ENCODE data around the gene CCL19. TPM values are rescaled to one million over a fixed set of nuclear protein-coding genes. Genes with fewer than 3 reads are reported as not detected.

CCL19 gene
- total RNA-seq, 2 donors from 2014 or later, result 5.4 to 8.0 TPM

DNA sequence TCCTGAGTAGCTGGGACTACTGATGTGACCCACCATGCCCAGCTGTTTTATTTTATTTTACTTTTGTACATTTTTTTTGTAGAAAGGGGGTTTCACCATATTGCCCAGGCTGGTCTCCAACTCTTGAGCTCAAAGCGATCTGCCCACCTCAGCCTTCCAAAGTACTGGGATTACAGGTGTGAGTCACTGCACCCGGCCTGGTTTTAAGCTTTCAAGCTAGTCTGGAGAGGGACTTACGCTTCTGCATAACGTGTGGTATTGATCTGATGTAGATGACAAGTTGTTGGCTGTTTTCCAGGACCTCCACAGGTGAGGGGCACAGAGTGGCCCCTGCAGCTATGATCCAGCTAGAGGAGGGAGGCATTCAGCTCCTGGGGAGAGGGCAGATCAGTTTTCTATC lies 25.6 kb upstream of the CCL19 start:
- H3K36me3 ChIP-seq, result no peaks in the 10 kb centered on the region
- H3K9me3 ChIP-seq, result peaks cover 2% of the 10 kb centered on the region
- H3K4me3 ChIP-seq, result no peak overlapping the region
- no peak for TF ChIP-seq CTCF (IDR thresholded peaks at IDR 0.05)
- no peak for DNase-seq (ENCODE audit: low spot score)
- ATAC-seq (ENCODE audit: insufficient number of reproducible peaks, low FRiP score, low read depth), result no peak
- no peaks in the 10 kb centered on the region for H3K4me1 ChIP-seq (ENCODE audit: control insufficient read depth in 1 of 2, low read depth in 2 of 2)
- H3K27me3 ChIP-seq (replicated peaks; ENCODE audit: insufficient read depth), result no peaks in the 10 kb centered on the region
- H3K27ac ChIP-seq, result no peak overlapping the region

- TF ChIP-seq CTCF (IDR thresholded peaks at IDR 0.05), result no peak
- DNase-seq (ENCODE audit: low spot score), result no peak
These were observed 24.7 kb upstream of the CCL19 start for GRCh38 chr9:34715639-34716215.

GRCh38 chr9:34714007-34714406 lies 22.9 kb upstream of the CCL19 start:
- Histone ChIP-seq H3K9me3 (peaks cover 2% of the 10 kb centered on the region), H3K36me3 (no peaks in the 10 kb centered on the region), H3K4me3 (no peak overlapping the region), H3K4me1 (ENCODE audit: control insufficient read depth in 1 of 2, low read depth in 2 of 2) (peaks cover 7% of the 10 kb centered on the region in 2 donors), H3K27ac (no peak overlapping the region), H3K27me3 (replicated peaks; ENCODE audit: insufficient read depth) (no peaks in the 10 kb centered on the region)
- DNase-seq (ENCODE audit: low spot score) (no peak), ATAC-seq (ENCODE audit: insufficient number of reproducible peaks, low FRiP score, low read depth) (no peak)
- no peak for TF ChIP-seq CTCF (IDR thresholded peaks at IDR 0.05)

More at GRCh38 chr9:34715639-34716215, 24.7 kb upstream of the CCL19 start:
- no peaks in the 10 kb centered on the region for H3K4me1 ChIP-seq (ENCODE audit: control insufficient read depth in 1 of 2, low read depth in 2 of 2)
- H3K27ac ChIP-seq, result no peak overlapping the region
- no peaks in the 10 kb centered on the region for H3K36me3 ChIP-seq
- peaks cover 2% of the 10 kb centered on the region for H3K9me3 ChIP-seq
- no peaks in the 10 kb centered on the region for H3K27me3 ChIP-seq (replicated peaks; ENCODE audit: insufficient read depth)
- no peak overlapping the region for H3K4me3 ChIP-seq
- ATAC-seq (ENCODE audit: insufficient number of reproducible peaks, low FRiP score, low read depth), result no peak

- no peaks in the 10 kb centered on the region for H3K36me3 ChIP-seq
- no peak overlapping the region for H3K27ac ChIP-seq
- H3K4me1 ChIP-seq (ENCODE audit: control insufficient read depth in 1 of 2, low read depth in 2 of 2), result peaks cover 7% of the 10 kb centered on the region in 2 donors
- no peak for ATAC-seq (ENCODE audit: insufficient number of reproducible peaks, low FRiP score, low read depth)
- peaks cover 2% of the 10 kb centered on the region for H3K9me3 ChIP-seq
- no peak for DNase-seq (ENCODE audit: low spot score)
- no peaks in the 10 kb centered on the region for H3K27me3 ChIP-seq (replicated peaks; ENCODE audit: insufficient read depth)
- no peak for TF ChIP-seq CTCF (IDR thresholded peaks at IDR 0.05)
- no peak overlapping the region for H3K4me3 ChIP-seq
These were observed 21.1 kb upstream of the CCL19 start for GRCh38 chr9:34712140-34712539.

GRCh38 chr9:34710023-34710422 lies 18.9 kb upstream of the CCL19 start, which contains the start of gene CCL21:
Gene CCL21 (minus strand): TSS chr9:34710136. CDS start chr9:34710066, 70 bp downstream.
- H3K4me3 ChIP-seq, result no peak within 1 kb of the TSS
- ATAC-seq (ENCODE audit: insufficient number of reproducible peaks, low FRiP score, low read depth) (no peak), DNase-seq (ENCODE audit: low spot score) (no peak)
- no peak for TF ChIP-seq CTCF (IDR thresholded peaks at IDR 0.05)
- H3K27me3 ChIP-seq (replicated peaks; ENCODE audit: insufficient read depth), result no peaks in the 10 kb centered on the region
- H3K36me3 ChIP-seq, result no peaks in the 10 kb centered on the region
- peaks cover 7% of the 10 kb centered on the region in 2 donors for H3K4me1 ChIP-seq (ENCODE audit: control insufficient read depth in 1 of 2, low read depth in 2 of 2)
- H3K27ac ChIP-seq, result no peak within 1 kb of the TSS
- peaks cover 2% of the 10 kb centered on the region for H3K9me3 ChIP-seq
